Stimulated activated CD4-positive, alpha-beta T cell treated with anti-CD3 and anti-CD28 coated beads, Interleukin-12 subunit alpha, Interleukin-12 subunit beta, amount 100 ng/mL, for 24 hours (primary cell): ENCODE measurements around the gene DOCK10.

Experiments
- DNase-seq, 2 experiments: peaks; one replicate each; pipeline ENCODE4 v3.0.0-alpha.2; 2020; ENCODE audit warnings: low read depth in 2 of 2

Gene DOCK10

DNA sequence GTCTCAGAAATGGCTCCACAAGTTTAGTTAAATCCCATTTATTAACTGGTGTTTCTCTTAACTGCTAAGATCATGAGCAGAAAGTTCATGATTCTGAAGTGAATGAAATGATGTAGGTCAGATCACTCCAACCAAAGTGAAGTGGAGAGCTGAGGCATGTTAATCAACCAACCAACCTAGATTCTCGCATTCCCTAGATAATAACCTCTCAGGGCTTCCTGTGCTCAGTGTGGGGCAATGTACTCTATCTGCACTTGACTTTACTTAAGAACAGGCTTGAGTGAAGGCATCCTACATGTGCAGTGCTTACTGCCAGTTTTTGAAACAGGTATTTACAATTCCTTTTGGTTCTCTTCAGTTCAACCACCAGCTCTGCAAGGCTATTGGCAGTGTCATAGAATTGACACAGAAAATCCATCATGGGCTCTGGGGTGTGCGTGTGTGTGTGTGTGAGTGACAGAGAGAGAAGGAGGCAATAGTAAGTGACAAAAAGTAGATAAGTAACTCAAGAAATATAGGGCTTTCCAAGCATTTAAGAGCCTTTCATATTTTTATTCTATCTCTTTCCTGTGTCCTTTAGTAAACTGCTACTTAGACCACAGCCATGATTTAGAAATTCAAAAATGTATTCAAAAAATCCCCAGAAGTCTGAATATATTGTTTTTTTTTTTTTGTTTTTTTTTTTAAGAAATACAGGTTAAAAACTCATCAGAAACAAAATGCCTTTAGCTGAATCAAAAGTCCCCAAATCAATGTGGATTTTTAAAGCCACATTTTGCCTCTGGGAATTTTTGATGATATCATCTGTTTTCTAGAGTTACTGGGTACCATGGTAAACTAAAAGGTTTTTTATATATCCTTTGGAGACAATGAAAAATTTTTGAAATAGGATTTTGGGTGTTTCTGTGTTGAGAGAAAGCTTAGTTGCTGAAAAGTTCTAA lies 28.6 kb downstream of the DOCK10 start:
- DNase-seq, result no peak

DNA sequence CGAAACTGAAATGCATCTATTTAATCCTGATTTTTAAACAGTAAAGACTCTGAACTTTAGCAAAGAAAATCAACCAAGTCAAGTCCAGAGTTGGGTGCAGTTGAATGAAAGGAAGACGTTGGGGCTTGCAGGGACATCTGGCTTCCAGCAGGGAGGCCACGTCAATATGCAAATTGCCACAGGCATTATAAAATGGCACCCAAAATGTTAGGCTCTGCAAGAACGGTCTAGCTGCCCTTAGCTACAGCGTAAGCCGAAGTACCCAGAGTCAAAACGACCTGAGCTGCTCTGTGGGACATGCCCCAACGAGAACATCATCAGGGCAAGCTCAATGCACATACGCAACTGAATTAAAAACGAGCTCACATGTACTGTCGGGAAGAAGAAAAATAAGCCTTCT lies 30.7 kb downstream of the DOCK10 start:
- DNase-seq, result no peak

DNA sequence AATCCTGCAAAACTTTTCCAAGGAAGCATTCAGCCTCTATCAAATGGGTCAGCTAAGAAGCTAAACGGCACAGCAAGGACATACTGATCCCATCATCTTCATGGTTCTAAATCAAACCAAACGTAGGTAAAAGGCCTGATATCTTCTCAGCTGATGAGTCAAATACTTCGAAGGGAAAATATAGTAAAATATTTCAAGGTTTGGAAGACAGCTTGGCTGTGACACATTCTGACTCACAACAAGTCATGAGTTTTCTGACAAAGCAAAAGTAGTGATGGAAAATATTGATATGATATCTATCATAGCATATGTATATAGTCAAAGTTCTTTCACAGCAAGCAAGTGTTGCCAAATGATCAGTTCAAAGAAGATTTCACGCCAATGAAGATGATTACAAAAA lies 31.5 kb downstream of the DOCK10 start:
- no peak for DNase-seq

DNA sequence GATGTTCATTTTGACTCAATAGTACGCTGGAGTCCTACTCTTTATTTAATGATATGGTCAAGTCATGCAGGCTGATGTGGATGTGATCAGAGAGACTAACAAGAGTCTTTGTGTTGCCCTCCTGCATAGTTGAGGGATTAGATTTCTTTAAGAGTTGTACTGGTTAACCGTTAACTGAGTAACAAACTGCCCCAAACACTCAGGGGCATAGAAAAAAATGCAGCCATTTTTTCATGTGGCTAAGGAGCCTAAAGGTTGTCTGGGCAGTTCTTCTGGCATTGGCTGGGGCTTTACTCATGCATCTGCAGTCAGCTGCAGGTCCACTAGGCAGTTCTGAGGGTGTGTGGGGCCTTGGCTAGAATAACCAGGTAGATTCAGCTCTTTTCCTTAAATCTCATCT lies 32.5 kb downstream of the DOCK10 start:
- no peak for DNase-seq

DNA sequence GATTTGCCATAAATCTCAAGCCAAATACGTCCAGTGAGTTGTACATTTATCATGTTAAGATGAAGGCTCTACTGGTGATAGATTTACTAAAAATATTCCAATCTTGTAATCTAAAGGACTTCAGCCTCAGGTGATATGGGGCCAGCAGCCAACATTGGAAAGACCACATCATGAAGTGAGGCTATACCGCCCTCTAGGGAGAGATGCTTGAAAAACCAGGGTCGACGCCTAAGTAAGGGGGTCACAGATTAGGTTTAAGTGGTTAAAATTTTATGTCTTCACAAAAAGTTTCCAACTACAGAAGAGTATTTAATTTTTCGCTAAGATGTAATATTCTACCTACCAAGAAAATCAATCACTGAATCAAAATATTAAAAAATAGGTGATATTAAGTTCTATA lies 33.3 kb downstream of the DOCK10 start:
- no peak for DNase-seq

DNA sequence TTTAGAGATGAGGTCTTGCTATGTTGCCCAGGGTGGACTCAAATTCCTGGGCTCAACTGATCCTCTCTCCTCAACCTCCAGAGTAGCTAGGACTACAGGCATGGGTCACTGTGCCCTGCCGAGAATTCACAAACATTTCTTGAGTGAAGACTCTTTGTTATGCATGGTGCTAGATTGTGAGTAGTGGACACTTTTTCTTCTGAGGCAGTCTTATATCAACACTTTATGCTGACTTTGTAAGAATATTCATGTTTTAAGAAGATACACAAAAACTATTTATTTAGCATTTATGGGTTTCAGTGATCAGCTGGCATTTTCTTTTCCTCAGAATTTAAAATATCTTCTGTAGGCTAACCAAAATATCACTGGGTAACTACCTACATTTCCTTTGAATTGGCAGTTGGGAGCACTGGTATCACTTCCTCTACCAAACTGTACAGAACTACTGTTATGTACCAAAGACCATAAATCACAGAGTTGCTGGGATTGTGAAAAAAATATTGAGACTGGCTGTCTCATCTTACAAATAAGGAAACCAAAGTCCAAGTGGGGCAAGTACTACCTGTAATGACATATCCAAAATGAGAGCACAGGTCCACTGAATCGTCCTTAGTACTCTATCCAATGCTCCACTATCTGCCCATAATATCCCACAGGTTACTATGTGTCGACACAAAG lies 34.0 kb downstream of the DOCK10 start:
- no peak for DNase-seq

DNA sequence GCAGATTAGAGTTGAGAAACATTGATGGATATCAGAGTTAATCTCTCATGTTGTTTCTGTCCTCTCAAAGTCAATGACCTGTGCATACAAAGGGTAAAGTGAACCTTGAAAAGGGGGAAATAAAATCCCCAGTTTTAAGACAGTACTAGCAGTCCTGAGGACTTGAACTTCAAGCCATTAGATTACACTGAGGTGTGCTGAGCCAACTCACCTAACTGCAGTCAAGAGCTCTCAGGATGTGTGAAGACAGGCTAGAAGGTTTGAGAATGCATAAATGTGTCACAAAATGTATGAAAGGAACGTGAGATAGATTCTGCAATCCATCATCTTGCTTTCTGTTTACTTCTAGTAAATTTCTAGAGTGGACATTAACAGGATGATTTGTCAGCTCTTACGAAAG lies 35.5 kb downstream of the DOCK10 start:
- no peak for DNase-seq

DNA sequence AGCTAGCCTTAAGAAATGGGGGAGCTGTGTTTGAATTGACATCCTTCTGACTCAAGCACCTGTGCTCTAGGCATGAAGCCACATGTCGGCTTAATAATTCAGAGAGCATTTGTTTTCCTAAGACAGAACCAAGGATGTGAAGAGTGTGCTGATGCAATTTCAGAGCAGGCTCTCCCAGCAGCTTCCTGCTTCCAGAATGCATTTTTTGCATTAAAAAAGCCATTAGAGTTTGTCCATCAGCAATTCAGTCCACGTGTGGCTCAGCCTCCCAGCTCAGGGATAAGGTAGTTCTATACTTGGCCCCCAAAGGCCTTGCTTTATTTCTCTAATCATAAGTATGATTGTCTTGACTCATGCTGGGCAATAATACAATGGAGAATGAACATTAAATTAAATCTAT lies 37.7 kb downstream of the DOCK10 start:
- no peak for DNase-seq

DNA sequence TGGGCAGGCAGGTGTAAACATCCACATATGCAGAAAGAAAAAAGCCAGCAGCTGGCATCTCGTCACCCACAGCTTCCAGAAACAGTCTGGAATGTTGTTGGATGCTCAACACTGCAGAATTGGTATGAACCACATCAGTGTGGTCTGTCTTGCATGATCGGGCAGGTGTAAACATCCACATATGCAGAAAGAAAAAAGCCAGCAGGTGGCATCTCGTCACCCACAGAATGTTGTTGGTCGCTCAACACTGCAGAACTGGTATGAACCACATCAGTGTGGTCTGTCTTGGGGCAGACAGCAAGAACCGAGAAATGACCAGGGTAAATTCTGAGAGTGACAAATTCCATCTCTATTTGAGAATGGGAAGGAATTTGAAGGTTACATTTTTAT lies 39.6 kb downstream of the DOCK10 start:
- no peak for DNase-seq

DNA sequence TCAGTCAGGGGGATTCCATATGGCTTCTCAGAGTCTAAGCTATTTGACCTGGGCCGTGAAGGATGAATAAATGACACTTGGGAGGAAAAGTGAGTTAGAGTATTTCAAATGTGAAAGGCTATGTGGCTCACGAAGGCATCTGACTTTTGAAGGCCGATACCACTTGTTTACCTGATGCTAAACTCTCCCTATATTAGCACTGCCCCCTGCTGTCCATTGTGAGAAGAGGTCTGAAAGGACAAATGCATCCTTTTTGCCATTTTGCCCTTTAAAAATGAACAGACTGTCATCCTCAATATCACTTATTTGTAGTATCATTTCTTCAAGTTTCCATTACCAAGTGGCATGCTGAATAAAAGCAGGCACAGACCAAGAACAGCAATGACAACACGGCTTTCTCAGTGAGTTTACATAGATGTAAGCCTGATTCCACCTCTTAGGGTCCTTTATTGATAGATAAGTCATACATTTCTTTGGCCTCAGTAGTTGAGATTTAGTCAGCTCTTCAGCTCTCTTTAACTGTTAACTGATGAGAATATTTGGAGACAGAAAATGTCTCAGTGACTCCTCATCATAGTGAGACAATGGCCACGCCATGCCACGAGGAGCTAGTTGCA lies 40.1 kb downstream of the DOCK10 start:
- peak in 1 of 2 experiments; percentile 41 for DNase-seq

DNA sequence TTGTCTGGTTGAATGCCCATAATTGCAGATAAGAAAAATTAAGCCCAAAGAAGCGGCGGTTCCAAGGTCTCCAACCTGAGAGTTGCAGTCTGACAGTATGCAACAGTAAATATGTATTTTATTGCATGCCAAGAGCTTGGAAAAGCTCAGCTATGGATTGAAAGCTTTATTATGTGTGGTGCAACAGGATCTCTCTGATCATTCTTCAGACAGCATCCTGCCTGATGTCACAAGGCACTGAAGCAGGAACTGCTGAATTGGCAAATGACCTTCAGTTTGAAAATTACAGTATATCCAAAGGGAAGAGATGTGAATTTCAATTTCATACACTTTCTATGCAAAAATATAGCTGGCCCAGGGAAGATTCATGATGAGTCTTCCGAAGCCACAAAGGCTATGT lies 42.5 kb downstream of the DOCK10 start:
- no peak for DNase-seq

DNA sequence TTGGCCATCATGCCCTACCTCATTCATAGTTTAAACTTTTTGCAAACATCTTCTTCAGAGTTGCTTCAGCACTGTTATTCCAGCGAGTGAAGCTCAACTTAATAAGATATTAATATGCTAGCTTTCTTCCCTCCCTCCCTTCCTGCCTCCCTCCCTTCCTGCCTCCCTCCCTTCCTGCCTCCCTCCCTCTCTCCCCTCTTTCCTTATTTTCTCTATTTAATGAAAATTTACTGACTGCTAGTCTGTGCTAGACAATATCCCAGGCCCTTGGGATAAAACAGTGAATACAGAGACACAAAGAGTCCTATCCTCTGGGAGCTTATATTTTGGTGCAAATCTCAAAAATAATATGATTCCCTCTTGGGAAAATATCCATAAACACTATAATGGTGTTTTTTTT lies 42.9 kb downstream of the DOCK10 start:
- DNase-seq, result no peak

DNA sequence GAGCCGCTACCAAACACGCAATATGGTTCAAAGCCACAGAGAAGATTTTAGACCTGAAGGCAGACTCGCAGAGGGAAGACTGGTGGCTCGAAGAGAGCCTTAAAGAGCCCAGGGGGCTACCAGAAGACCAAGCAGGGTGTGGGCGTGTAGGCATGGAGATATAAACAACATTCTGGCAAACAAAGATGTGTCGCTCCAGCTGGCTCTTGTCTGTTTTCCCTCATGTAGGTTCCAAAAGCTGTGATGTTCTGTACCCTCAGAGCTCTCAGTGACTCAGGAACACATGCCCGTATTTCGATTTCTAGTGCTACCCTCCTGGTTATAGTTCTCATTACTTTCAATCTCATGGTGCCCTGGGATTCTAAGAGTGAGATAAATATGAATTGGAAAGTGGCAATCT lies 44.5 kb downstream of the DOCK10 start:
- no peak for DNase-seq

DNA sequence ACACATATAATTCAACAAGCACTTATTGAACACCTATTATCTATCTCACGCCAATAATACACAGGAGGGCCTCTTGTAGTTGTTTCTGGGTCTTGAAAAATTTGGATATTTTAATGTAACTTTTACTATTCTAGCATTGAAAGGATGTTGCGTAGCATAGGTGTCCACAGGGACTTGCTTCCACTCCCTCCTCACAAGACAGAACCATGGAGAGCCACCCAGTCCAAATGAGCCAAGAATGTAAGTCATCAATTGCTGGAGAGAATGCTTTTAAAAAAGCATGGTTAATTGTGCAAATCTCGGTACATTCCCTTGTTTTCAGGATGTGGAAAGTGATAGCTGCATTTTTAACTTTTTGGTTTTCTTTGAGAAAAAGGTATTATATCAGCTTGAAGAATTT lies 46.8 kb downstream of the DOCK10 start:
- no peak for DNase-seq

DNA sequence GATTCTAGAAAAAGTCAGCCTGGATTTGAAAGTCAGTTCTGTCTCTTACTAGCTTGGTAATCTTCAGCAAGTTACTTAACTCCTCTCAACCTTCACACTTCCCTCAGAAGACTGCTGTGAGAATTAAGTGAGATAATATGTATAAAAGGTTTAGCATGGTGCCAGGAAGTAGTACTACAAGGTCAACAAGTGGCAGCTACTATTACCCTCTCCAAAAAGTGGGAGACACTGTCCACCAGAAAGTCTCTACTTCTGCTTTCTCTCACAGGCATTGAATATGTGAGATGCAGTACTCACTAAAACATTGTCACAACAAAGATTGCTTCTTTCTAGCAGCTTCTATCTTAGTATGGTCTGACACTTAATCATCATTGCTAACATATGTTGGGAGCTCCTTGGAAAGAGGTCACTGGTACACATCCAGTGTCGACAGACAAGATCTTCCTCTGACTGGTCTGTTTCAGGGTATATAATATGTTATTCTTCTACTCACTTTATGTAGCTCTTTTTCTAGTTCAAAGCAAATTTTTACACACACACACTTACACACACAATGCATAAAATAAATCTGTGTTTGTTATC lies 47.9 kb downstream of the DOCK10 start:
- DNase-seq, result no peak

DNA sequence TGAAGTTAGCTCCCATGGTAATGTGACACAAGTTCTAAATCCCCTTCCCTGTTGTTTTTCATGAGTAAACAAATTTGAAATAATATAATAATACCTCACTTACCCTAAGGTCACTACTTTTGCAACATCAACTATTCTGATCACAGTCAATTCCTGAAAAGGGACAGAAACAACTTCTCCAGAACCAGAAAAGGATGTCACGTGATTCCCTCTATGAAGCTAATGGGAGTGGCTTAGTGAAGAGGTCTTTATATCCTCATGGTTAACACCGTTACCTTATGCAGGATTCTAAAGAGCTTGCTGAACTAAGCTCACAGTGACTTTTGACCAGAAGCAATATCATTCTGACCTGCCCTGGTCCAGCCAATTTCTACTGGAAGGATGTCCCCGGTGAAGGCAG lies 51.6 kb downstream of the DOCK10 start:
- DNase-seq, result no peak

DNA sequence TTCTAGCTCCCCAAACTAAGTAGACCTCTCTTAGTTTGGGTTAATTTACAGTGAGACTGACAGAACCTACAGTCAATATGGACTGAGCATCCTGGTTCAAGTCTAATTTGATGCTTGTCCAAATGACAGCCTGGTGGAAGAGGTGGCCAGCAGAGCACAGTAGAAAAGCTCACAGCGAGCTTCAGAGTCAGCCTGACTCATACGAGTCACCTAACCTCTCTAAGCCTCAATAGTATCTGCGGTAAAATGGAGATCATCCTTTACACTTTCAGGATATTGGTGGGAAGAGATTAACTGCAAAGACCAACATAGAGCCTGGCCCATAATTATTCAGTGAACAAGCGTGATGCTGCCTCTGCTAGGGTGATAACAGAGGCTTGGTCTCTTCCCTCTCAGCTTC lies 54.5 kb downstream of the DOCK10 start:
- DNase-seq, result no peak

DNA sequence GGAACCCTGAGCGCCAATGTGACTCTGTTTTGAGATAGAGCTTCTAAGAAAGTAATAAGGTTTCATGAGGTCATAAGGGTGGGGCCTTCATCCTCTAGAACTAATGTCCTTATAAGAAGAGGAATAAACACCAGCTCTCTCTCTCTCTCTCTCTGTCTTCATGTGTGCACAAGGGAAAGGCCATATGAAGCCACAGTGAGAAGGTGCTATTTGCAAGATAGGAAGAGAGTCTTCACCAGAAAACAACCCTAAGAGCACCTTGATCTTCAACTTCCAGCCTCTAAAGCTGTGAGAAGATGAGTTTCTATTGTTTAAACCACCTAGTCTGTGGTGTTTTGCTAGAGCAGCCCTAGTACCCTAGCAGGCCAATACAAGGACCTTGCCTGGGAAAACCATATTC lies 55.8 kb downstream of the DOCK10 start:
- no peak for DNase-seq

DNA sequence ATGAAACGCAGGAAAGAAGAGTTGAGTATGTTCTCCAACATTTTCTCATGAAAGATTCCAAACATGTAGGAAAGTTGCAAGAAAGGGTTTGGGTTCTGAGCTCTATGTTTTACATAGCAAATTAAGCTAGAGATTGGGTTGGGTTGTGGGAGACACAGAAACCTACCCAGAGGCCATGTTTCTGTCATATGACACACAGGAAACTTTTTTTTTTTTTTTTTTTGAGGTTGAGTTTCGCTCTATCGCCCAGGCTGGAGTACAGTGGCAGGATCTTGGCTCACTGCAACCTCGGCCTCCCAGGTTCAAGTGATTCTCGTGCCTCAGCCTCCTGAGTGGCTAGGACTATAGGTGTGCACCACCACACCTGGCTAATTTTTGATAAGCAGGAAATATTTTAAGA lies 57.6 kb downstream of the DOCK10 start:
- no peak for DNase-seq

DNA sequence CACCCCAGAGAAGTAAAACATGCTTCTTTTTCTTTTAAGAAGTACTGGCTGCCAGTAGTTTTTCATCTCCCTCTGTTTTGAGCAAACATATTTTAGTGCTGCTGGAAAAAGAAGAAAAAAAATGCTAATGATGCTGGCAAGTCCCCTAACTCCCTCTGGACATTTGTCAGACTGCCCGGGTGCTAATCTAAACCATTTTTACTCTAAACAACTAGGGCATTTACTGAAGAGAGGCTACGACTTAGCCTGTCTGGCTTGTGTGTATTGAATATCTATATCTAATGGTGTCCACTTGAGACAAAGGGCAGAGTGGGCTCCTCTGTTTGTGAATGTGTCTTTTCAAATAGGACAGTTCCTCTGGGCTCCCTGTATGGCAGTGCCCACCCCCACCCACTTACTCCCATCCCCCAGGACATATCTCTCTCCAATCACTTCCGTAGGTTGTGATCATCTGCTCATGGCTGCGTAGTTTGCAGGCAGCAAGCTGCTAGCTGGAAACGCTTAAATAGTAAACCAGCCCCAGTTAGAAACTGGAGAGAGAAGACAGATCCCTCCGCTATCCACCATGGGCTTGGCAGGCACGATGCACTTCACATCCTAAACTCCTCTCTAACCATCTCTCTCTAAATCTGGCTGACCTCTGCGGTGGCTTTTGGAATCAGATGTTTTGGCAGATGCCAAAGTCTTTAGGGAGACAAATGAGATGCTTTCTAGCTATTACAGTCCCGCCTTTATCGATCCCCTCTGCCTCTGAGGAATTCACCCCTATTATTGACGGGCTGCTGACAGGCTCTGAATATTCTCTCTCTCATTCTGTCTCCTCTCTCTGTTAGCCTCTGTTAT lies 58.3 kb downstream of the DOCK10 start:
- no peak for DNase-seq

DNA sequence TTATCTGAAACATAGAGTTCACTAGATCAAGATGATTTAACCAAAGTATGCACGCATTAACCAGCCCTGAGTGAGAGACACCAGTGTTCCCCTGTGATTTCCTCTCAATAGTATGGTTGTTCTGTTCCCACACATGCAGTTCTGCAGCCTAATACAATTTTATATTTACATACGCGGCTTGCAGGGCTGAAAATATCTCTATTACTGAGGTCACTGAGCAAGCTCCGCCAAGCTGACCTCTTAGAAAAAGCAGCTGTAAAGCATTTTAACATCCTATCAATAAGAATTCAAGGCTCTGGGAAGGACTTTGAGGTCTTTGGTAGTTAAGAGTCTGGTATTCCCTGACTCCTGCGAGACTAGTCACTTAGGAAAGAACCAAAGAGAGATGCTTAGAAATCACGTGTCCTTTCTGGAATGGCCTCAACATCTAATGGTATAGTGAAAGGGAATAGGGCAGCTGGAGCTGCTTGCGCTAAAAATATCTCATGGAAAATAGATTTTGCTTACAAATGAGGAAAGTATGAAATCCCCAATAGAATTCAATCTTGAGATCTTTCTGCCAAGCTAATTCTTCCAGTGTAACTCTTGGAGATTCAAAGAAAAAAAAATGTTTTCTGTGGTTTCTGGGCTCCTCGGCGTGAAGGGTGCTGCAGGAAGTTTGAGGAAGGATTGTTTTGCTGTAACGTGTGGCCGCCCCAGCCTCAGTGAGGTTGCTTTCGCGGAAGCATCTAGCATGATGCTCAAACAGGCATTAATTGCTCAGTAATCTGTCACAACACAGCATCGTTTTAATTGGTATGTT lies 59.2 kb downstream of the DOCK10 start:
- DNase-seq, result no peak
